GM21786 (cell line): Measurements from ENCODE around the gene FOXP3.

Experiments
- ATAC-seq: cut with Tn5 transposase; IDR thresholded peaks from one replicate; pipeline ENCODE4 v1.9.1; 2021; ENCODE audit not compliant: unreplicated experiment

The FOXP3 gene

GRCh38 chrX:49221868-49222267, 42.6 kb downstream of the FOXP3 start:
- no peak for ATAC-seq

GRCh38 chrX:49220100-49220499, 44.4 kb downstream of the FOXP3 start:
- no peak for ATAC-seq

- no peak for ATAC-seq
Measured at GRCh38 chrX:49214996-49215526, 49.4 kb downstream of the FOXP3 start.

GRCh38 chrX:49214416-49214815, 50.1 kb downstream of the FOXP3 start:
- no peak for ATAC-seq

- ATAC-seq = no peak
Measured at GRCh38 chrX:49212861-49213260, 51.6 kb downstream of the FOXP3 start.

- no peak for ATAC-seq
Measured at GRCh38 chrX:49212209-49212608, 52.3 kb downstream of the FOXP3 start.

GRCh38 chrX:49211074-49211473, 53.4 kb downstream of the FOXP3 start:
- ATAC-seq = no peak

GRCh38 chrX:49210406-49210805, 54.1 kb downstream of the FOXP3 start:
- no peak for ATAC-seq

GRCh38 chrX:49209434-49210251, 54.9 kb downstream of the FOXP3 start:
- no peak for ATAC-seq

GRCh38 chrX:49208399-49208798, 56.1 kb downstream of the FOXP3 start:
- no peak for ATAC-seq

- no peak for ATAC-seq
Measured at GRCh38 chrX:49206543-49206942, 58.0 kb downstream of the FOXP3 start.

GRCh38 chrX:49205443-49205842, 59.1 kb downstream of the FOXP3 start:
- ATAC-seq = no peak

- no peak for ATAC-seq
Measured at GRCh38 chrX:49204709-49205108, 59.8 kb downstream of the FOXP3 start.

GRCh38 chrX:49204017-49204416, 60.5 kb downstream of the FOXP3 start:
- ATAC-seq = no peak

- ATAC-seq = no peak
Measured at GRCh38 chrX:49203536-49203935, 61.0 kb downstream of the FOXP3 start.

GRCh38 chrX:49202022-49202421, 62.5 kb downstream of the FOXP3 start:
- ATAC-seq = no peak
